Bone marrow (tissue), 2 donors: ENCODE results near the gene ETS1.

Experiments
- DNase-seq, 2 donors: peaks; one replicate each; lab custom pipeline; 2025; lab: John Stamatoyannopoulos, UW

The ETS1 gene

DNA sequence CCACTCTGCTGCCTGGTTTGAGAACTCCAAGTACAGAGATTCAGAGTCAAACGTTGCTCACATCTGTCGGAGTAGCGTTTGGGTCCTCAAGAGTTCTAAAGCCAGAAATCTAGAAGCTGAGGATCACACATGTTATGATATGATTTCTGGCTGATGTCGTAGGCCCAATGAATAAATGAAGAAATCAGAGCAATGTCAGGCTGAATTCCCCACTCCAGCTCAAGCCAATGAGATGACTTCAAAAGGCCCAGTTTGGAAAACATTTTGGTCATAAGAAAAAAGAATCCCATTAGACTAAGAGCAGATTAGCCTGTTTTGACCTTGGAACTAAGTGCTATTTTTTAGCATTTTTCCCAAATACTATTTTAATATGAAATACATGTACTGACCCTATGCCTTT lies 106.7 kb downstream of the ETS1 start:
- no peak for DNase-seq

DNA sequence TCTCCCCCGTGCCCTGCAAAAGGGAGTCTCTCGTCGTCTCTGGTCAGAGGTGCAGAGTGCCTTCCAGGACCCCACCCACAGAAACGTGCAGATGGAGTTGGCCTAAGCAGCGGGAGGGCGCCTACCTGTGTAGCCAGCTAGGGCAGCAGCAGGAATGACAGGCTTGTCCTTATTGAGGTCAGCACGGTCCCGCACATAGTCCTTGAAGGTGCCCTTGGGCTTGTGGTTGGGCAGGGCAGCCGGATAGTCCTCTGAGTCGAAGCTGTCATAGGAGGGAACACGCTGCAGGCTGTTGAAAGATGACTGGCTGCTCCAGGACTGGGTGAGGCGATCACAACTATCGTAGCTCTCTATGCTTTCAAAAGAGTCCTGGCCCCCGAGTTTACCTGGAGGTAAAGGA lies 107.3 kb downstream of the ETS1 start:
- no peak for DNase-seq

- no peak for DNase-seq
Measured at GRCh38 chr11:128479144-128479543, 108.2 kb downstream of the ETS1 start.

DNA sequence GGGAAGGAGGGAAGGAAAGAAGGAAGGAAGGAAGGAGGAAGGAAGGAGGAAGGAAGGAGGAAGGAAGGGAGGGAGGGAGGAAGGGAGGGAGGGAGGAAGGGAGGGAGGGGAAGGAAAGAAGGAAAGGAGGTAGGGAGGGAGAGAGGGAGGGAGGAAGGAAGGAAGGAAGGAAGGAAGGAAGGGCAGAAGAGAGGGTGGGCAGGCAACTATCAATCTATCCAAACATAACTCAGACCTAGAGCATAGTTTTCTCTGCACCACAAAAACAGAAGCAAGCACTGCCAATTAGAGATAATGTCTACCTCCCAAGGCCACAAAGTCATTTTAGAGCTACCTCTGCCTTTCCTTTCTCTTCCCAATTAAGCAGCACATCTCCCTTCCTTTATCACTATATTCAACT lies 109.1 kb downstream of the ETS1 start:
- DNase-seq: no peak

GRCh38 chr11:128477811-128478210 lies 109.5 kb downstream of the ETS1 start:
- DNase-seq: no peak

DNA sequence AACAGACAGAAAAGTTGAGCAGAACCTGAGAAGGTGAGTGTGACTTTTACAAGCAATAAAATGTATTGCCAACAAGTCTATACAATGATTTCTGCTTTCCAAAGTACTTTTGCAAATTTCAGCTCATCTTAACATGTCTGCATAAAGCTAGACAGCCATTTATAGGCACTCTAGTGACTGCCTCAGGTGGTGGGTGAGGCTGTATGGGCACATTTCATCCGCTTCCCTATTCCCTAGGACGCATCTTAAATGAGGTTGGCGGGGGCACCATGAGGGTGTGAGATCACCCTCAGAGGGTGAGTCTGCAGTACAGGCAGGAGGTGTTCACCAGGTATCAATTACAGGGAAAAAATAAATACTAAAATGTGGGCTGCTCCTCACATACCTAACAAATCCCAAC lies 110.1 kb downstream of the ETS1 start:
- DNase-seq: no peak

DNA sequence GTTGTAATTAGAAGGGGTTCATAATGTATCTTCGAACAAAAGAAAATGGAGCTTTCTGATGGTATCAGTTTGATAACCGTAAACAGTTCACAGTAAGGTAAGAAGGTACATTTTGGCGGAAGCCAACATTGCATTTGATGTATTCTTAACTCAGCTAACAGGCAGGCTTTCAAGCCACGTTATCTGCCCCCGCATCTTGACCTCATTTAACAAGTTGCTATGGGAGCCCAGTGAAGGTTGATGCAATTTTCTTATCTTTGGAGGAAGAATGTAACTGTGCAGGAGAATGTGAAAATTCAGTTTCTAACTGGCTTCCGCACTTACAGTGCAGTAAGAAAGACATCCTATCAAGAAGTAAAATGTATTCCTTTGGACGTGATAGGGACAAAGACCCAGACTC lies 110.6 kb downstream of the ETS1 start:
- no peak for DNase-seq

DNA sequence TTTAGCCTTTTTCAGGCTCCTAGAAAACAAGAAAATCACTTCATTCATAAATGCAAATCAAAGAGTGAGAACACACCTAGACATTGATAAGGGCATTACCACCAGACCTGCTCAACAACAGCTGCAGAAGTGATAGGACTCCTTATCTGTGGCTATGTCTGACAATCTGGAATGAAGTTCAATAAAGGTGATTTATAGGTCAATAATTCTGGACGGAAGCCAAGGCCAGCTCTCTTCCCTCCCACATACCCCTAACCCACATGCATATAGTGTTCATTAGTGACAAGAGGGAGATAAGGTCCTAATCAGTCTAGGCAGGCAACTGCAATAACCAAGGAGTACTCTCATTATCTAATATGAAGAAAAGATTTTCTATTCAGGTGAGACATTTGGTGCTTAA lies 111.3 kb downstream of the ETS1 start:
- DNase-seq: no peak

- DNase-seq: no peak
Measured at GRCh38 chr11:128474036-128474874, 113.1 kb downstream of the ETS1 start.

DNA sequence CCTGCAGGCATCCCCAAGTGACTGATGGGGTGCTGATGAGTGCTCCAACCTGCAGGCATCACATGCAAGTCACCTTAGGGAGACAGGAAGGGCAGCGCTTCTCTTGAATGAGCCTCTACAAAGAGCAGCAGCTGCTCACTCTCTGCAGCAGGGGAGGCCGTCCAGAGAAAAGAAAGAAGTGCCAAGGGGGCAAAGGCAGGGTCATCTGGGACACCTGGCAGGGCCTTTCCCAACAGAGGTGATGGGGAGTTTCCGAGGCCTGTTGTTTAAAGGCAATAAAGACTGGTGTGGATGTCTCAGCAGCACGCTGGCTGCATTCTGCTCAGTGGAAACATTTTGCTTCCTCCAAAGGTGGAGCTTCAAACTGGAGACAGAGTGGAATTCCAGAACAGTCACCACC lies 113.7 kb downstream of the ETS1 start:
- DNase-seq: no peak

GRCh38 chr11:128472128-128473089 lies 114.9 kb downstream of the ETS1 start:
- no peak for DNase-seq

GRCh38 chr11:128471138-128471661 lies 116.2 kb downstream of the ETS1 start:
- DNase-seq: no peak

DNA sequence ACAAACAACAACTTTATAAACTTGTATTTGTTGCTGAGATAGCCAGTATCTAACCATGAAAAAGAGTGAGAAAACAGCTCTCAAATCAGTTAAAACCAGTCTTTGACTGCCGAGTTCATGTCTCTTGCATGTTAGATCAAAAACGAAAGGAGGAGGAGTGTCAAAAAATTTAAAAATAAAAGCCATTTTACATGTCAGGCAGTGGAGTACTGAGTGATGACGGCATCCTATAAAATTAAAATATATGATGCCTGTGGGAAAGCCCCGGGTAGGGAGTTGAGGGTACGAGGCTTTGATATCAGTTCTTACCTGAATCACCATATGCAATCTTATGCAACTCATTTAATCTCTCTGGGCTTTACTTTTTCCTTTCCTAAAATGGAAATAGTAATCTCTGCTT lies 117.3 kb downstream of the ETS1 start:
- no peak for DNase-seq

DNA sequence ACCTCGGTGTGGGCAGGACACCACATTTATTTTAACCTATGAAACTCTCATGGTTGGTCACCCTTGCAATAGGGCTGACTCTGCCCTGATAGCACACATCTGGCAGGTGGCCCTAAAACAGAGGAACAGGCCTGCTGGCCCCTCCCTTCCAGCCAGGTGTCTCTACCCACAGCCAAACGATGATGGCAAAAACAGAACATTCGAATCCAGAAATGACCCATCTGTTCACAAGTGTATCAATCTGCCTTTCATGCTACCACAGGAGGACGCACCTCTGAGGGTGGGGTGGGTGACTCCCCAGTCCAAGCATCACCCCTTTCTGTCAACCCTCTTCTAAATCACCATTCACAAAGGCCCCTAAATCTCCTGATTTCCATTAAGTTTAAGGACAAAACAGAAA lies 118.1 kb downstream of the ETS1 start:
- DNase-seq: no peak

DNA sequence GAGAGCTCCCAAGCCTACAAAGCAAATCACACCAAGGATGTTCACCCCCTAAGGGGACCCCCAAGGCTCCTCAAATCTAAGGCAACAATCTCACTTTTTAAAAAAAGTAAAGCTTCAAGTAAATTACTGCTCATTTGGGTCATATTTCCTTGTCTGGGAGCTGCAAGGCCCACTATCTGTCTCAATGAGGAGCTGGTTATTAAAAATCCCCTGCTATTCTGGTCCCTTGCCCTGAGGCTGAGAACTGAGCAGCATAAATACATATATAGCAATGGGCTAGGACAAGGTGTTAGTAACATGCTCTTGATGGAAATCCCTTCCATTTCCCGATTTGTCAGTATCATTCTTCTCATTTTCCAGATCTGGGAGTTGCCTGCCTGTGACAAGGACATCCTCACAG lies 119.2 kb downstream of the ETS1 start:
- DNase-seq: no peak

DNA sequence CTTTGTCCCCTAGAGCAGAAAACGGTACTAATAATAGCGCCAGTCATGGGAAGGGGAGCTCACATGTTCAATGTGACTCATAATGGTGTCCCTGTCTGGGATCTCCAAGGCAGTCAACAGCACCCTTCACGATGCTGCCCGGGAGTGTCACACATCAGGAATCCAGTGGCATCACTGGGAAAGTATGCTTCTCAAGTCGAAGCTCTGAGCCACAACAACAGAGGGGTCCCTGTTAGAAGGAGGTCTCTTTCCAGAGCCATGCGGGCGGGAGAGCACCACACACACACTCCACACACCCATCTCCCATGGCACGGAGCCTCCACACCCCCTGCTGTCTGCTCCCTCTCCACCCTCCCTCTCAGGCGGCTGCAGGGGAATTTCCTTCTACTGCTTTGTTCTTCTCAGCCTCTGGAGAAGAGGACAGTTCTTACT lies 119.7 kb downstream of the ETS1 start:
- no peak for DNase-seq

GRCh38 chr11:128467041-128467440 lies 120.3 kb downstream of the ETS1 start:
- DNase-seq: no peak

- no peak for DNase-seq
Measured at GRCh38 chr11:128465946-128466705, 121.2 kb downstream of the ETS1 start.

GRCh38 chr11:128465531-128465930 lies 121.8 kb downstream of the ETS1 start:
- DNase-seq: no peak

DNA sequence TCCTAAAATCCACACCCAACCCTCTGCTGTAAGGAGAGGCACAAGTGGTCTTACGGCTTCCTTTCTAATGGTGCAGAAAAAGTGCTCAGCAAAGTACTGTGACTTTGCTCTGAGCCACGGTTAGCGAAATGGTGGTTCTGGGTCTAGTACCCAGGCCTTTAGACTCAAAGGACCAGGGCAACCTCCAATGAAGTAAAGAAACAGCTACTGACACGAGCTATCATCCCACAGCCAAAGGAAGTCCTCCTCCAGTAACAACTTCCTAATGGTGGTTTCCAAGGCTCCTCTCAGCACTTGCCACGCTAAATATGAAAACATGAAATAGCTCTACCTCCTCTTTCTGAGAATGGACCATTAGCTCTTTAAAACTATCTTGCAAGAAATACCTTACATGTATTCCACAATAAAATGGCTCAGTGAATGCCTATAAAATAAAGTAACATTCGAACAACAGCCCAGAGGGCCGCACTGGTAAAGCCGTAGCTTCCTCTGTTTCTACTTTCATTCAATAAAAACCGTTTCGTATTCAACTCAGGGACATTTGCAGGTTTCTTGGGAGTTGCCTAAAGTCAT lies 122.4 kb downstream of the ETS1 start:
- peak in 1 of 2 donors; percentile 30 for DNase-seq

- DNase-seq: no peak
Measured at GRCh38 chr11:128463979-128464378, 123.4 kb downstream of the ETS1 start.
